Measurements from ENCODE around the gene UST. TPM values are rescaled to one million over a fixed set of nuclear protein-coding genes. Genes with fewer than 3 reads are reported as not detected.

The UST gene
- total and polyA plus RNA-seq, 9 of the 15 experiments (the other 6 are each of a cell fraction or from before 2014, with no cell fraction given), result 0.04 to 0.10 TPM; not detected in 7

DNA sequence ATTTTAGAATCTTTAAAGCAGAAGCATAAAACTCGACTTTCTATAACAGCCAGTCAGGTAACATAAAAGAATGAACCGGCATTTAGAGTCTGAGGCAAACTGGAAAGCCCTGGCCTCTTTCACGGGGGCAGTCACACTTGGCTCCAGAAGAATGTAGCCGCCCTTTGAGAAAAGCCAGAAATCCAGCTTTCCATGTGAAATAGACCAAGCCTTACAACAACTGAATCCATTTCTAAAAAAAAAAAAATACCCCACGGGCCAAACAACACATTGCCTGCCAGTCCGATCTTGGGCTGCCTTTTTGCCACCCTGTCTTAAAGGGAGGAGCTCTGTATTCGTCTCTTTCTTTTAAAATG lies 317.8 kb downstream of the UST start:
- CTCF ChIA-PET (ENCODE audit: low intra/inter-chr PET ratio), result no interaction called here
- Histone ChIP-seq H3K27me3 (ENCODE audit: control insufficient read depth in 2 of 2, insufficient read depth in 2 of 2, low read length in 2 of 2) (peaks cover 37 to 43% of the 10 kb centered on the region in 2 experiments), H3K9ac (ENCODE audit: insufficient read depth in 1 of 2, low read depth in 2 of 2, low read length in 2 of 2) (no peak overlapping the region), H3K9me3 (replicated peaks; ENCODE audit: control insufficient read depth, insufficient read depth, low read depth, low read length) (no peaks in the 10 kb centered on the region), H3K4me2 (ENCODE audit: insufficient read depth, low read length) (no peak overlapping the region), H3K27ac (ENCODE audit: extremely low read depth, low read depth, low read length) (no peak overlapping the region), H2AFZ (ENCODE audit: low read depth, low read length) (no peak overlapping the region), H3K36me3 (ENCODE audit: control insufficient read depth, insufficient read depth, low read length) (no peaks in the 10 kb centered on the region), H3K79me2 (ENCODE audit: control insufficient read depth, insufficient read depth, low read length) (no peaks in the 10 kb centered on the region), H3K4me3 (no peak overlapping the region), H4K20me1 (replicated peaks; ENCODE audit: control insufficient read depth, insufficient read depth, low read length) (no peaks in the 10 kb centered on the region), H3K4me1 (replicated peaks in 1 of 2; ENCODE audit: control insufficient read depth in 2 of 2, insufficient read depth in 2 of 2, low read length in 2 of 2) (no peaks in the 10 kb centered on the region), H3K9me1 (ENCODE audit: control insufficient read depth, insufficient read depth, low read length) (no peaks in the 10 kb centered on the region)
- intact Hi-C loops (cut with micrococcal nuclease), result no loop called here
- no peak for TF ChIP-seq ELF4 (CRISPR knock-in tag; IDR thresholded peaks at IDR 0.05)
- in situ Hi-C loops (cut with MboI), result no loop called here
- FAIRE-seq (no peak), ATAC-seq (no peak), DNase-seq (ENCODE audit: extremely low read depth in 1 of 4, low spot score in 3 of 4) (no peak)
- 2% methylated on average over 7 of the region's 7 CpGs for WGBS (ENCODE audit: insufficient coverage, low coverage, missing lambda C conversion rate)
- no TSS peak for BruUV-seq (replicated peaks)
- POLR2A ChIA-PET, result interaction anchor here (0.9 to 2.8 kb wide), 3 partner anchors 13 to 151 kb away, joined by 3 to 8 read pairs (median 4); no protein-coding TSS in a partner anchor

DNA sequence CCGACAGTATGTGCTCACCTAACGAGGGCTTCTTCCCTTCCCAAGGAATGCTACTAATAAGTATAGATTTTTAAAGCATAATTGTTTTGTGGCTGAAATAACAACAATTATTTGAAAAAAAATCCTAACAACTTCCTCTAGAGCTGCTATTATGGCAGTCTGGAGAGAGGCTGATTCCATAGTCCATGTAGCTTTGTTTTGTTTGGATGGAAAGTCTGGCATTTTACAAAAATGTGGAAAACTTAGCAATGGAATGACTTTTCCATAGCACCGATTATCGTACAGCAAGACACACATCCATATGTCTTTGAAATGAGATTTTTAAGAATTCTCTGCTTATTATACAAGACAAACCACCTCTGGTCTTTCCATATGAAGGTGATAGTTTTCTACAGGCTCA lies 318.3 kb downstream of the UST start:
- BruUV-seq (replicated peaks), result no TSS peak
- TF ChIP-seq ZNF239 (CRISPR knock-in tag; IDR thresholded peaks at IDR 0.05) (no peak), WHSC1 (IDR thresholded peaks at IDR 0.05; ENCODE audit: low read length) (no peak), KLF10 (CRISPR knock-in tag; IDR thresholded peaks at IDR 0.05) (no peak), TARDBP (IDR thresholded peaks at IDR 0.05) (no peak), ZNF133 (CRISPR knock-in tag; IDR thresholded peaks at IDR 0.05) (no peak)
- TF ChIP-seq, protein P1, sequence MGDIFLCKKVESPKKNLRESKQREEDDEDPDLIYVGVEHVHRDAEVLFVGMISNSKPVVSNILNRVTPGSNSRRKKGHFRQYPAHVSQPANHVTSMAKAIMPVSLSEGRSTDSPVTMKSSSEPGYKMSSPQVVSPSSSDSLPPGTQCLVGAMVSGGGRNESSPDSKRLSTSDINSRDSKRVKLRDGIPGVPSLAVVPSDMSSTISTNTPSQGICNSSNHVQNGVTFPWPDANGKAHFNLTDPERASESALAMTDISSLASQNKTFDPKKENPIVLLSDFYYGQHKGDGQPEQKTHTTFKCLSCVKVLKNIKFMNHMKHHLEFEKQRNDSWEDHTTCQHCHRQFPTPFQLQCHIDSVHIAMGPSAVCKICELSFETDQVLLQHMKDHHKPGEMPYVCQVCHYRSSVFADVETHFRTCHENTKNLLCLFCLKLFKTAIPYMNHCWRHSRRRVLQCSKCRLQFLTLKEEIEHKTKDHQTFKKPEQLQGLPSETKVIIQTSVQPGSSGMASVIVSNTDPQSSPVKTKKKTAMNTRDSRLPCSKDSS (IDR thresholded peaks at IDR 0.05; ENCODE audit: low read depth, partially characterized antibody), result no peak
- TF ChIP-seq, protein P2, sequence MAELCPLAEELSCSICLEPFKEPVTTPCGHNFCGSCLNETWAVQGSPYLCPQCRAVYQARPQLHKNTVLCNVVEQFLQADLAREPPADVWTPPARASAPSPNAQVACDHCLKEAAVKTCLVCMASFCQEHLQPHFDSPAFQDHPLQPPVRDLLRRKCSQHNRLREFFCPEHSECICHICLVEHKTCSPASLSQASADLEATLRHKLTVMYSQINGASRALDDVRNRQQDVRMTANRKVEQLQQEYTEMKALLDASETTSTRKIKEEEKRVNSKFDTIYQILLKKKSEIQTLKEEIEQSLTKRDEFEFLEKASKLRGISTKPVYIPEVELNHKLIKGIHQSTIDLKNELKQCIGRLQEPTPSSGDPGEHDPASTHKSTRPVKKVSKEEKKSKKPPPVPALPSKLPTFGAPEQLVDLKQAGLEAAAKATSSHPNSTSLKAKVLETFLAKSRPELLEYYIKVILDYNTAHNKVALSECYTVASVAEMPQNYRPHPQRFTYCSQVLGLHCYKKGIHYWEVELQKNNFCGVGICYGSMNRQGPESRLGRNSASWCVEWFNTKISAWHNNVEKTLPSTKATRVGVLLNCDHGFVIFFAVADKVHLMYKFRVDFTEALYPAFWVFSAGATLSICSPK (IDR thresholded peaks at IDR 0.05; ENCODE audit: borderline replicate concordance), result no peak
- TF ChIP-seq, protein P3, sequence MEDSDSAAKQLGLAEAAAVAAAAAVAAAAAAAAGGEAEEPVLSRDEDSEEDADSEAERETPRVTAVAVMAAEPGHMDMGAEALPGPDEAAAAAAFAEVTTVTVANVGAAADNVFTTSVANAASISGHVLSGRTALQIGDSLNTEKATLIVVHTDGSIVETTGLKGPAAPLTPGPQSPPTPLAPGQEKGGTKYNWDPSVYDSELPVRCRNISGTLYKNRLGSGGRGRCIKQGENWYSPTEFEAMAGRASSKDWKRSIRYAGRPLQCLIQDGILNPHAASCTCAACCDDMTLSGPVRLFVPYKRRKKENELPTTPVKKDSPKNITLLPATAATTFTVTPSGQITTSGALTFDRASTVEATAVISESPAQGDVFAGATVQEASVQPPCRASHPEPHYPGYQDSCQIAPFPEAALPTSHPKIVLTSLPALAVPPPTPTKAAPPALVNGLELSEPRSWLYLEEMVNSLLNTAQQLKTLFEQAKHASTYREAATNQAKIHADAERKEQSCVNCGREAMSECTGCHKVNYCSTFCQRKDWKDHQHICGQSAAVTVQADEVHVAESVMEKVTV (CRISPR knock-in tag; IDR thresholded peaks at IDR 0.05), result no peak
- TF ChIP-seq, protein P4, sequence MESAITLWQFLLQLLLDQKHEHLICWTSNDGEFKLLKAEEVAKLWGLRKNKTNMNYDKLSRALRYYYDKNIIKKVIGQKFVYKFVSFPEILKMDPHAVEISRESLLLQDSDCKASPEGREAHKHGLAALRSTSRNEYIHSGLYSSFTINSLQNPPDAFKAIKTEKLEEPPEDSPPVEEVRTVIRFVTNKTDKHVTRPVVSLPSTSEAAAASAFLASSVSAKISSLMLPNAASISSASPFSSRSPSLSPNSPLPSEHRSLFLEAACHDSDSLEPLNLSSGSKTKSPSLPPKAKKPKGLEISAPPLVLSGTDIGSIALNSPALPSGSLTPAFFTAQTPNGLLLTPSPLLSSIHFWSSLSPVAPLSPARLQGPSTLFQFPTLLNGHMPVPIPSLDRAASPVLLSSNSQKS (CRISPR knock-in tag; IDR thresholded peaks at IDR 0.05), result no peak

More for the DNA sequence above, 318.3 kb downstream of the UST start:
- Histone ChIP-seq H3K4me2 (ENCODE audit: insufficient read depth, low read length) (no peak overlapping the region), H3K79me2 (ENCODE audit: control insufficient read depth, insufficient read depth, low read length) (no peaks in the 10 kb centered on the region), H3K9me3 (replicated peaks; ENCODE audit: control insufficient read depth, insufficient read depth, low read depth, low read length) (no peaks in the 10 kb centered on the region), H3K36me3 (ENCODE audit: control insufficient read depth, insufficient read depth, low read length) (no peaks in the 10 kb centered on the region), H3K9me1 (ENCODE audit: control insufficient read depth, insufficient read depth, low read length) (no peaks in the 10 kb centered on the region), H3K27ac (ENCODE audit: extremely low read depth, low read depth, low read length) (no peak overlapping the region), H2AFZ (ENCODE audit: low read depth, low read length) (no peak overlapping the region), H3K4me3 (no peak overlapping the region), H3K9ac (ENCODE audit: insufficient read depth in 1 of 2, low read depth in 2 of 2, low read length in 2 of 2) (no peak overlapping the region), H3K27me3 (ENCODE audit: control insufficient read depth in 2 of 2, insufficient read depth in 2 of 2, low read length in 2 of 2) (peaks cover 35 to 40% of the 10 kb centered on the region in 2 experiments), H3K4me1 (replicated peaks in 1 of 2; ENCODE audit: control insufficient read depth in 2 of 2, insufficient read depth in 2 of 2, low read length in 2 of 2) (no peaks in the 10 kb centered on the region), H4K20me1 (replicated peaks; ENCODE audit: control insufficient read depth, insufficient read depth, low read length) (no peaks in the 10 kb centered on the region)
- no peak for ATAC-seq
- ChIA-PET CTCF (ENCODE audit: low intra/inter-chr PET ratio) (no interaction called here), POLR2A (interaction anchor here (0.9 to 2.8 kb wide), 3 partner anchors 10 to 151 kb away, joined by 3 to 8 read pairs (median 4); no protein-coding TSS in a partner anchor)
- 0% methylated on average over 4 of the region's 4 CpGs for WGBS (ENCODE audit: insufficient coverage, low coverage, missing lambda C conversion rate)
- in situ Hi-C loops (cut with MboI), result no loop called here
- no peak for FAIRE-seq
- intact Hi-C loops (cut with micrococcal nuclease), result no loop called here
- DNase-seq (ENCODE audit: extremely low read depth in 1 of 4, low spot score in 3 of 4), result no peak
